Measurements from ENCODE around the gene TRAF3.
"Not testable (repeated sequence)": the region's sequence is repeated elsewhere in the genome, so short reads cannot be mapped to it uniquely, and the experiment has no call there.

Gene TRAF3

GRCh38 chr14:102875652-102876051 is 98.4 kb downstream of the TRAF3 start:
- DNase-seq (ENCODE audit: low read depth), result no peak
- TF ChIP-seq CTCF (conservative IDR thresholded peaks at IDR 0.05; ENCODE audit: low read depth, low read length), result no peak
- H3K4me3 ChIP-seq (ENCODE audit: low read depth, low read length), result no peak overlapping the region

GRCh38 chr14:102877511-102877910 is 100.3 kb downstream of the TRAF3 start:
- H3K4me3 ChIP-seq (ENCODE audit: low read depth, low read length), result not testable (repeated sequence)

GRCh38 chr14:102878174-102878969 is 101.1 kb downstream of the TRAF3 start:
- DNase-seq (ENCODE audit: low read depth), result no peak
- peak; percentile 25 for TF ChIP-seq CTCF (conservative IDR thresholded peaks at IDR 0.05; ENCODE audit: low read depth, low read length)

More at GRCh38 chr14:102877511-102877910, 100.3 kb downstream of the TRAF3 start:
- DNase-seq (ENCODE audit: low read depth), result not testable (repeated sequence)

GRCh38 chr14:102878970-102879460 is 101.8 kb downstream of the TRAF3 start:
- no peak for DNase-seq (ENCODE audit: low read depth)
- TF ChIP-seq CTCF (conservative IDR thresholded peaks at IDR 0.05; ENCODE audit: low read depth, low read length), result no peak
- no peak overlapping the region for H3K4me3 ChIP-seq (ENCODE audit: low read depth, low read length)

More at GRCh38 chr14:102878174-102878969, 101.1 kb downstream of the TRAF3 start:
- no peak overlapping the region for H3K4me3 ChIP-seq (ENCODE audit: low read depth, low read length)

GRCh38 chr14:102882226-102882906 is 105.1 kb downstream of the TRAF3 start:
- DNase-seq (ENCODE audit: low read depth), result no peak
- H3K4me3 ChIP-seq (ENCODE audit: low read depth, low read length), result no peak overlapping the region
- TF ChIP-seq CTCF (conservative IDR thresholded peaks at IDR 0.05; ENCODE audit: low read depth, low read length), result no peak

- TF ChIP-seq CTCF (conservative IDR thresholded peaks at IDR 0.05; ENCODE audit: low read depth, low read length), result no peak
- no peak for DNase-seq (ENCODE audit: low read depth)
- H3K4me3 ChIP-seq (ENCODE audit: low read depth, low read length), result no peak overlapping the region
Measured at GRCh38 chr14:102883089-102883541, 105.9 kb downstream of the TRAF3 start.

GRCh38 chr14:102883554-102883953 is 106.3 kb downstream of the TRAF3 start:
- H3K4me3 ChIP-seq (ENCODE audit: low read depth, low read length), result no peak overlapping the region
- no peak for DNase-seq (ENCODE audit: low read depth)
- TF ChIP-seq CTCF (conservative IDR thresholded peaks at IDR 0.05; ENCODE audit: low read depth, low read length), result no peak
